Measurements from ENCODE around the gene TMEM86A.

The TMEM86A gene

GRCh38 chr11:18700872-18701271, 2.3 kb downstream of the TMEM86A start:
- DNase-seq, result no peak

GRCh38 chr11:18701614-18702216, 3.1 kb downstream of the TMEM86A start:
- DNase-seq, result no peak

- DNase-seq, result no peak
These were observed 4.6 kb downstream of the TMEM86A start for GRCh38 chr11:18703001-18703763.

GRCh38 chr11:18704045-18704645, 5.6 kb downstream of the TMEM86A start:
- no peak for DNase-seq

- DNase-seq, result no peak
These were observed 6.1 kb downstream of the TMEM86A start for GRCh38 chr11:18704698-18705097.

- peak; percentile 48 for DNase-seq
These were observed 7.2 kb downstream of the TMEM86A start for GRCh38 chr11:18705651-18706281.

GRCh38 chr11:18706330-18707243, 8.0 kb downstream of the TMEM86A start:
- DNase-seq, result no peak

GRCh38 chr11:18707811-18708340, 9.3 kb downstream of the TMEM86A start:
- DNase-seq, result no peak

- DNase-seq, result no peak
These were observed 10.8 kb downstream of the TMEM86A start for GRCh38 chr11:18709414-18709813.

GRCh38 chr11:18710545-18710944, 12.0 kb downstream of the TMEM86A start:
- DNase-seq, result no peak

- DNase-seq, result no peak
These were observed 15.3 kb downstream of the TMEM86A start for GRCh38 chr11:18713646-18714442.

GRCh38 chr11:18714443-18714780, 15.8 kb downstream of the TMEM86A start:
- no peak for DNase-seq

GRCh38 chr11:18715476-18715875, 16.9 kb downstream of the TMEM86A start:
- DNase-seq, result no peak

- no peak for DNase-seq
These were observed 21.7 kb downstream of the TMEM86A start for GRCh38 chr11:18720091-18720807.

GRCh38 chr11:18720808-18721560, 22.4 kb downstream of the TMEM86A start:
- peak; percentile 96 for DNase-seq

- peak; percentile 78 for DNase-seq
These were observed 23.1 kb downstream of the TMEM86A start for GRCh38 chr11:18721561-18722292.

- DNase-seq, result no peak
These were observed 23.7 kb downstream of the TMEM86A start for GRCh38 chr11:18722293-18722637.

GRCh38 chr11:18723991-18724390, 25.4 kb downstream of the TMEM86A start:
- DNase-seq, result no peak

GRCh38 chr11:18726040-18726439, 27.5 kb downstream of the TMEM86A start, which contains the start of gene IGSF22:
Gene IGSF22, minus strand, starts transcription at chr11:18726188. Its CDS starts 1,952 bp downstream, at chr11:18724236.
- peak; percentile 69 for DNase-seq

Measured in islet precursor cell (in vitro differentiated cells).